GM19452 (cell line): Measurements from ENCODE around the gene PRSS16.
"Not testable (repeated sequence)": the region's sequence is repeated elsewhere in the genome, so short reads cannot be mapped to it uniquely, and the experiment has no call there.

Source experiments
- ATAC-seq: cut with Tn5 transposase; IDR thresholded peaks from one replicate; pipeline ENCODE4 v1.9.1; 2021; ENCODE audit not compliant: unreplicated experiment

PRSS16 gene

GRCh38 chr6:27247133-27247836 is at the start of gene PRSS16:
Gene PRSS16, plus strand, starts transcription at chr6:27247701. Its CDS starts 37 bp downstream, at chr6:27247738.
- no peak for ATAC-seq

- ATAC-seq, result no peak
Observed at GRCh38 chr6:27205375-27206278, 41.9 kb upstream of the PRSS16 start.

- no peak for ATAC-seq
Observed at GRCh38 chr6:27206806-27207205, 40.7 kb upstream of the PRSS16 start.

- no peak for ATAC-seq
Observed at GRCh38 chr6:27208042-27208441, 39.5 kb upstream of the PRSS16 start.

- no peak for ATAC-seq
Observed at GRCh38 chr6:27209196-27209595, 38.3 kb upstream of the PRSS16 start.

GRCh38 chr6:27209659-27210269 is 37.7 kb upstream of the PRSS16 start:
- ATAC-seq, result no peak

- not testable (repeated sequence) for ATAC-seq
Observed at GRCh38 chr6:27213091-27213517, 34.4 kb upstream of the PRSS16 start.

- no peak for ATAC-seq
Observed at GRCh38 chr6:27213544-27214125, 33.9 kb upstream of the PRSS16 start.

GRCh38 chr6:27214126-27214601 is 33.3 kb upstream of the PRSS16 start:
- no peak for ATAC-seq

- ATAC-seq, result no peak
Observed at GRCh38 chr6:27216874-27217273, 30.6 kb upstream of the PRSS16 start.

- not testable (repeated sequence) for ATAC-seq
Observed at GRCh38 chr6:27222971-27223370, 24.5 kb upstream of the PRSS16 start.

GRCh38 chr6:27224729-27225128 is 22.8 kb upstream of the PRSS16 start:
- ATAC-seq, result no peak

GRCh38 chr6:27228963-27229477 is 18.5 kb upstream of the PRSS16 start:
- ATAC-seq, result no peak

- ATAC-seq, result no peak
Observed at GRCh38 chr6:27230758-27231111, 16.8 kb upstream of the PRSS16 start.

- no peak for ATAC-seq
Observed at GRCh38 chr6:27234576-27234975, 12.9 kb upstream of the PRSS16 start.

- ATAC-seq, result no peak
Observed at GRCh38 chr6:27237089-27237803, 10.3 kb upstream of the PRSS16 start.

- no peak for ATAC-seq
Observed at GRCh38 chr6:27238010-27238983, 9.2 kb upstream of the PRSS16 start.

GRCh38 chr6:27239258-27239657 is 8.2 kb upstream of the PRSS16 start:
- no peak for ATAC-seq

- ATAC-seq, result no peak
Observed at GRCh38 chr6:27241443-27241842, 6.1 kb upstream of the PRSS16 start.
